Measurements from ENCODE around the gene CHTF8. TPM values are rescaled to one million over a fixed set of nuclear protein-coding genes. Genes with fewer than 3 reads are reported as not detected.

Gene CHTF8
- total RNA-seq, 1 donor from 2014 or later: 84.5 TPM

GRCh38 chr16:69113216-69113615 is 19.2 kb downstream of the CHTF8 start:
- DNase-seq (ENCODE audit: low spot score): peak; percentile 41

DNA sequence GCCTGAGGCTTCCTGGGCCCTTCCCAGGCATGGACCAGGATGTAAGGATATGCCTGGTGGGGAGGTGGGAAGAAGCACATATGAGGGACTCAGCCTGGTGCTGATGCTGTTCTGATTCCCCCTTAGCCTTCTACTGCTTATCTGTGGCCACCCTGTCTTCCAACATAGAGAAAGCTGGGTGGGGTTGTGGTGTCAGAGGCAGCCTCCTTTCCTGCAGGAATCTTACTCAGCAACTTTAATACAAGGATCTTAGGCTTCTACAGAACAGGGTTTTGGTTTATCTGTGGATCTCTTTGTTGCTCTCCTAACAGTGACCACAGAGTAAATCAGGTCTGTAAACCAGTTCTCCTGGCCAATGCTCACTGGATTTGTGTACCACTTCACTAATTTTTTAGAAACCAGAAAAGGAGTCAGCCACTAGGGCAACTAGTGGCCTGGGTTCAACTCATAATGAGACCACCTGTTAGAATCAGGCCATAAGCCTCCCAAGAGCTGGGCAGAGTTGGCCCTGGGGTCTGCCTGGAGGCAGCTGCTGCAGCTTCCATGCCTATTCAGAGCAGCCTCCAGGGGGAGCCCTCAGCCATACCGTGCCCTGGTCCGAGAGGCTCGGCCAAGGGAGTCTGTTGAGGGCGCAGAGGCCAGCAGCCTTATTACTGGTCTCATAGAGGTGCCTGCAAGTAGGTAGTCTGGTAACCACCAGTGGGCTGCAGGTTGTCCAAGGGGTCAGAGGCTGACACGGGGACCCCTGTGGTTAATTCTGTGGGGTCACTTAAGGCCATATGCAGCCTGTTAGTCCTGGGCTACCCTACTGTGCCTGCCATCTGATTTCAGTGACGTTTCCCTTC is 19.9 kb downstream of the CHTF8 start:
- peak; percentile 90 for DNase-seq (ENCODE audit: low spot score)

- no peak for DNase-seq (ENCODE audit: low spot score)
These were observed 20.5 kb downstream of the CHTF8 start for GRCh38 chr16:69111876-69112230.

- DNase-seq (ENCODE audit: low spot score): no peak
These were observed 21.0 kb downstream of the CHTF8 start for GRCh38 chr16:69111216-69111875.

GRCh38 chr16:69110406-69110805 is 22.0 kb downstream of the CHTF8 start:
- DNase-seq (ENCODE audit: low spot score): no peak

- no peak for DNase-seq (ENCODE audit: low spot score)
These were observed 22.7 kb downstream of the CHTF8 start for GRCh38 chr16:69109486-69110270.

DNA sequence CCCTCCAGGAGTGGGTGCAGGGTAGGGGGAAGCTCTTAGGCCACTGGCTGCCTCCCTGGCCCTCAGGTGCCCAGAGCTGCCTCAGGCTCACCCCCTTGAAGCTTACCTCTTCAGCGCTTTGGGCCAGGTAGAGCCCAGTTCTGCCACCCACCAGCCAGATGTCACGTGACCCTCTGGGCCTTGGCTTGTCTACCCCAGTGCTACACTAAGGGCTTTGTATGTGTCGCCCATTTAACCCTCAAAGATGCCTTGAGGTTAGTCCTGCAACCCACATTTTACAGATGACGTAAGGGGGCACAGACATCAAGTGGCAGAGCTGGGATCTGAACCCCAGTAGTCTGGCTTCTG is 23.5 kb downstream of the CHTF8 start:
- DNase-seq (ENCODE audit: low spot score): no peak

GRCh38 chr16:69108064-69108904 is 24.1 kb downstream of the CHTF8 start:
- DNase-seq (ENCODE audit: low spot score): no peak

GRCh38 chr16:69107316-69107962 is 24.9 kb downstream of the CHTF8 start:
- DNase-seq (ENCODE audit: low spot score): no peak

DNA sequence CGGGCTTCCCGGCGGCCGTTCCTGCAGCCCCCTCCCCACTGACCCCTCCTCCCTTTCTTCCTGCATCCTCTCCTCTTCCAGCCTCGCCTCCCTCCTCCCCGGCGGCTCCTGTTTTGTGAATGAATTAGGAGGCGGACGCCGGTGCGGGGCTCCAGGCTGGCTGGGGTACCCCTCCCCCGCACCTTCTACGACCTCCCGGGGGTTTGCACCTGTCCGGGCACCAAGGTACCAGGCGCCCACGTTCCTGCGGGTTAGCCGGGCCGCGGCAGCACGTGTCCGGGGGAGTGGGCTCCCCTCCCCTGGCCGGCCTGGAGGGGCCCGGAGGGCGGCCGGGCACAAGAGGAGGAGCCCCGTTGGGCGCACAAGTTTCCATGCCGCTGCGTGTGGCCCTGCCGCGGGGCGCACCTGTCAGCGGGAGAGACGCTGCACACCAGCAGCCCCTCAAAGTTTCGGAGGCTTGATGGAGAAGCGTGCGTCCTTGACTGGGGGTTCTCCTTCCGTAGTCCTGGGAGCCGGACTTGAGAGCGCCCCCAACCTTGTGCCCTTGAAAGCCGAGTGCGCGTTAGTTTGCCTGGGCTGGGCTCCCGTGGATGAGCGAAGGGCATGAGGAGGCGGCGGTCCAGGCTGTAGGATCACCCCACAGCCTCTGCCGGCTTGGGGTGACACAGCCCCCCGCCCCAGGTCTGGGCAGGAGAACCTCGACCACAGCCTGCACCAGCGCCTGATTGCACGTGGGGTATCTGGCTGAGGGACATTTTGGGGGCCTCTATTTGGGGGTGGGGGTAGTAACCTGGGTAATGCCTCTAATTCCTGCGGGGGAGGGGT is 25.7 kb downstream of the CHTF8 start:
- DNase-seq (ENCODE audit: low spot score): no peak

DNA sequence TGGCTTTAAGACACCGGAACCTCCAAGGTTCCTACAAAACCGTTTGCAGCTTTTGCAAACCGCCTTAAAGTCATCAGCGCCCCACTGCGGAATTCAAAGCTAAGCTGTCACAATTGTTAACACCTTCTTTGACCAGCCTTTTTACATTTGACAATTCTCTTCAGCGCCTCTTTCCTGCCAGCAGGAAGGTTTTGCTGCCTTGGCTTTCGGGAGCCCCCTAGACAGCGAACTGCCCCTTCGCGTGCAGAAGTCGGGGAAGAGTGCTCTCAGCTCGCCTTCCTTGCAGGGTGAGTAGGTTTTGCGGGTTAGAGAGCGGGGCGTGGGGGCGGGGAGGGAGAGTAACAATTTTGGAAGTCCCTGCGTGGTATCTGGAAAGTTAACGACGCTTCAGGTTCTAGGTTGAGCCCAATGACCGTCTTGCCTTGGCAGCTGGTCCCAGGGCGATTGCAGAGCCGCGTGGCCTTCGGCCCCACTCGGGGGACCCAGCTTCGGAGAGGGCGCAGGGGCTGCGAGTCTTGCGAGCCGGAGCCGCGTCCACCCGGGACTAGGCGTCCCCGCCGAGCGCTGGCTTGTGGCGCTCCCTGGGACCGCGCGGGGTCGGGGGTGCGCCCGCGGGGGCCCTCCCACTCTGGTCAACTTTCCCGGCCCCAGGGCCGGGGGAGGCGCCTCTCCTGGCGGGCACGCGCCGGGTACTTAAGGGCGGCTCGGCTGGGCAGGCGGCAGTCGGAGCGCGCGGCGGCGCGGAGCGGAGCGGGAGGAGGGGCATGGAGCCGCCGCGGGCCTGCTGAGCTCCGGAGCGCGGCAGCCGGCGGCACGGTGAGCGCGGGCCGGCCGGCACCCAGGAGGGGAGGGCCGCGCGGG is 26.7 kb downstream of the CHTF8 start, which contains the start of gene HAS3:
TSS of gene HAS3 (plus strand) at position 153 of the 861 bp plus-strand sequence. CDS start 3,743 bp downstream, outside the sequence.
- DNase-seq (ENCODE audit: low spot score): no peak

GRCh38 chr16:69100071-69100691 is 32.2 kb downstream of the CHTF8 start:
- no peak for DNase-seq (ENCODE audit: low spot score)

DNA sequence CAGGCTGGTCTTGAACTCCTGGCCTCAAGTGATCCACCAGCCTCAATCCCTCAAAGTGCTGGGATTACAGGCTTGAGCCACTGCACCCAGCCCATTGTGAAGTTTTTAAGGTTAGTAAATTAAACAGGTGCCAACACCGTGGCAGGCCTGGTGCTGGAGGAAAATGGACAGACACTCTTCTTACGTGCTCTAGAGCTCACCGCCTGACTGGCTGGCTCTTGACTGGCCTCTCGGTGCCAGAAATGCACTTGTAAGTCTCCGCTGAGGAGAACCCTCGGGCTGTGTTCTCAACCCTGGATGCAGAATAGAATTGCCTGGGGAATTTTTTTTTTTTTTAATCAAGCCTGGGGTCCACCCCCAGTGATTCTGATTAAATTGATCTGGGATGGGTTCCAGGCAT is 37.2 kb downstream of the CHTF8 start:
- DNase-seq (ENCODE audit: low spot score): no peak

GRCh38 chr16:69094501-69094900 is 37.9 kb downstream of the CHTF8 start:
- DNase-seq (ENCODE audit: low spot score): no peak

DNA sequence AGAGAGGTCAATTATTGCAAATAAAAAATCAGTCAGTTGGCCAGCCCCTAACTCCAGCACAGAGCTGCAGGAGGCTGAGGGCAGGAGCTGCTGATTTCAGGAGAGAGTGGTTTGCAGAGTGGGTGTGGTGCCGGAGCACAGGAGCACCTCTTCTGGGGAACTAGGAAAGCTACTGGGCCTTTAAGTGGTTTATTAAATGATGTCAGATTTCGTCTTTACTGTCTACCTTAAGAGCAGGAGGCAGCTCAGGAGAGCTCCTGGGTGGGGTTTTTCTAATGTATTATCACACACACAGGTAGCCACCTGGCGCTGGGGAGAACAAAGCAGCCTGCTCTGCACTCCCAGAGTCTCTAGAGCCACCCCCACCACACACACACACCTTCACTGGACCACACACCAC is 38.4 kb downstream of the CHTF8 start:
- DNase-seq (ENCODE audit: low spot score): no peak

DNA sequence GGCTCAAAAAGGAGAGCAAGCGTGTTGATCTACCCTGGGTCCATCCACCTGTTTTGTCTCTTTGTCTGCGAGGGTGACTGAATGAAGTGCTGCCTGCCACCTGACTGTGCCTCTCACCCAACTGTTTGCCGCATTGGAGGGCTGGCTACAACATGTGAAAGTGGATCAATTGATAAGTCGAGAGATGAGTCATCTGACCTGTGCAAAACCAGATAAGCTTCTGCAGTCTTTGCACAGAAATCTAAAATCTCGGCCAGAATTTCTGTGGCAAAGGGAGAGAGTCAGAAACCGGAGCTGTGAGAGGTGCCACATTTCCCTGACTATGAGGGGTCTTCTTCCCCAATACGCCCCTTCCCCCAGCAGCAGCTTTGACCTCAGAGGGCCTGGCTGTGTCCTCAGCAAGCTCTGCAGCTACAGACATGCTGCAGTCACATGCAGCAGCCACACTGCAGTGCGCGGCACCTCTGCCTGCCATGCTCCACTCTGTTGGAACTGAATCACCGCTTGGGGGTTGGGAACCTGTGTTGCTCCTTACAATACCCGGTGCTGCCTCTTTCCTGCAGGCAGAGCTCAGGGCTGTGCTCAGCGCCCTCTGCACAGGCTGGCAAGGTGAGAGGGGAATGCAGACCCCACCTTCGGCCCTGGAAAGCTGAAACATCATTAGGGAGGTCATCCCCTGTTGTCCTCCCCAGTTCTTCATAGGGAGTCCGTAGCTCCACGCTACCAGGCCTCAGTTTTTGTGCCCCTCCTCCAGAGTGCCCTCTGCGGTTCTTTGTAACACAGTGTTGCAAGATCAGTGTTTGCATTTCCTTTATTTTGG is 43.1 kb downstream of the CHTF8 start:
- no peak for DNase-seq (ENCODE audit: low spot score)

- no peak for DNase-seq (ENCODE audit: low spot score)
These were observed 43.7 kb downstream of the CHTF8 start for GRCh38 chr16:69088684-69089083.
